ENCODE data around the gene ACAT2.

The ACAT2 gene

DNA sequence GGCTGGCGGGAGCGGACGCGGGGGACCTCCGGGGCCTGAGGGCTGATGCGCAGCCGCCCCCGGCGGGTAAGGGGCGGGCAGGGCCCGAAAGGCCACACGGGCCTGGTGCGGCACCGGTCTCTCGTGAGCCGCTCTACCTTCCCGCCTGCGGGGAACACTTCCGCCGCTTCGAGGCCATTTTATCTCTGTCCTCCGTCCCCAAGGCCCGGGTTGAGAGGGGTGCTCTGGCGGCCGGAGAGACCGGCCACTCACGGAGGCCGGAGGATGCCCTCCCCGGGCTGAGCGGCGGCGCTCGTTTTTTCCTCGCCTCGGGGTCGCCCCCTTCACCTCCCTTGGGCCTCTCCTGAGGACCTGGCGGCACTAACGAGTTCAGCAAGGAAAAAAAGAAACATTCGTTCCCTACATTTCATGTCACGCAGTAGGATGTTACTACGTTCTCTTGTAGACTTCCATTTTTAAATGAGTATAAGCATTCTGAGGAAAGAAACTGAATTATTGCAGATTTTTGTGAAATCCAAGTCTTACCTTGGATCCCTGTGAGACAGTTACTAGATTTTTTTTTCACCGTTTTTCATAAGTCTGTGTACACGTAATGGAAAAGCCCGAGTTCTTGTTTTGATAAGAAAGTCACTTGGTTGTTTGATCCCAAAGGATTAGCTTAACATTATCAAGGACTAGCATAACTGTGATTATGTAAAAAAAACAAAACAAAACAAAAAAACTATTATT lies 34.0 kb upstream of the ACAT2 start:
- TF ChIP-seq, protein P1, sequence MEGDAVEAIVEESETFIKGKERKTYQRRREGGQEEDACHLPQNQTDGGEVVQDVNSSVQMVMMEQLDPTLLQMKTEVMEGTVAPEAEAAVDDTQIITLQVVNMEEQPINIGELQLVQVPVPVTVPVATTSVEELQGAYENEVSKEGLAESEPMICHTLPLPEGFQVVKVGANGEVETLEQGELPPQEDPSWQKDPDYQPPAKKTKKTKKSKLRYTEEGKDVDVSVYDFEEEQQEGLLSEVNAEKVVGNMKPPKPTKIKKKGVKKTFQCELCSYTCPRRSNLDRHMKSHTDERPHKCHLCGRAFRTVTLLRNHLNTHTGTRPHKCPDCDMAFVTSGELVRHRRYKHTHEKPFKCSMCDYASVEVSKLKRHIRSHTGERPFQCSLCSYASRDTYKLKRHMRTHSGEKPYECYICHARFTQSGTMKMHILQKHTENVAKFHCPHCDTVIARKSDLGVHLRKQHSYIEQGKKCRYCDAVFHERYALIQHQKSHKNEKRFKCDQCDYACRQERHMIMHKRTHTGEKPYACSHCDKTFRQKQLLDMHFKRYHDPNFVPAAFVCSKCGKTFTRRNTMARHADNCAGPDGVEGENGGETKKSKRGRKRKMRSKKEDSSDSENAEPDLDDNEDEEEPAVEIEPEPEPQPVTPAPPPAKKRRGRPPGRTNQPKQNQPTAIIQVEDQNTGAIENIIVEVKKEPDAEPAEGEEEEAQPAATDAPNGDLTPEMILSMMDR (IDR thresholded peaks at IDR 0.05) = no peak

DNA sequence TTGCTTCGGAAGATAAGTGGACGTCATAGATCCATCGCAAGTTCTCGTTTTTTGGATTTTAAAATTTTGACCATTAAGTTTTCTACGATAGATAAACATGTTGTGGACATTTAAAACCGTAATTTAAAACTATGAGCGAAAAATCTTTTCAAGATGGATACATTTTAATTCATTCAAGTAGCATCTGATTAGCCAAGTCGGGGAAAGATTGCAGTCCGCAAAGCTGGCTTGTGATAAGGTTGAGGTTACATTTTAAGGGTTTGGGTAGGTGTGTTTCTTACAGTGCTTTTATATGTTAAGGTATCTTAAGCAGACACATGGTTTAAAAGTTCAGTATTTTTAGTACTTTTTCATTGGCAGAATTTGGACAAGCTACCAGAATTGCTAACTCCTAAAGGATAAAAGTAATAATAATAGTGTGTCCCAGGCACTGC lies 33.3 kb upstream of the ACAT2 start:
- TF ChIP-seq, protein P1 (IDR thresholded peaks at IDR 0.05) = no peak

DNA sequence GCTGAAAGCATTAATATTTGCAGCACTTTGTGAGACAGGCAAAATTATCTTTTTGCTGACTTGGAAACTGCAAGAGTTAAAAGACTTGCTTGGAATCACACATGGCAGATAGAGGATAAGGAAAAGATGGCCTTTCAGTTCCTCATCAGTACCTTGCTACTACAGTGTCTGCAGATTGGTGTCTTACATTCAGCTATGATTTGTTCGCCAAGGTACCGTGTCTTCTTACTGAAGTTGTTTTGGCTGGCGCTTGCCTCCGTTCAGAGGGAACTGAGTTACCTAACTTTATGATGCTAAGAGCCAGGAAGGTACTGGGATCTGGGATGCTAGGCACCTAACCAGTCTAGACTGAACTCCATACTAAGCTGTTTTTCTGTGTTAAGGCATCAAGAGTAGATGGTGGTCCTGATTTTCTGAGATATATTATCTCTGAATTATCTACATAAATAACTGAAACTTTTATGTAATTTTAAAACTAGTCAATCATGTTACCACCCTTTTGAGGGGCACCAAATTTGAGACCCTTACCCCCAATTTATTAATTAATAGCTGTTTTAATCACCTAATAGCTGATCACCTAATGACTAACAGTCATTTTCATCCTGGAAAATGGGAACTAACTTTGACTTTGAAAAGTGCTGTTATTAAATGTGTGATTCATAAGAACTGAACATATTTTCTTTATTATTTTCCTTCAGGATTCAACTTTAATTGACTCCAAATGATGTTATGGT lies 32.1 kb upstream of the ACAT2 start:
- TF ChIP-seq, protein P1 (IDR thresholded peaks at IDR 0.05) = no peak

DNA sequence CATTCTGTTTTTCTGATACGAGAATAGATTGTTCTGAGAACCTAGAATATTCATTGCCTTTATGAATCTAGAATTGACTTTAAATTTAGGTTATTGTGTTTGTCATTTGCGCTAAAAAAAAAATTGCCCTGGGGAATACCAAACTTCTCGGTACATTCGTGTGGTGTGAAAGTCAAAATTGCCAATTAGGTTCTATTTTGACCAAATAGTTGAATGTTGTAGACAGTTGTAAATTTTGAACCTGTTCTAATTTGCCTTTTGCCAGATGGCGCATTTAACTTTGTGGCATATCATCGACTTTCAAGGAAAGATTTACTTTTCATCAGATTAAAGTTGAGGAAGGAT lies 31.5 kb upstream of the ACAT2 start:
- TF ChIP-seq, protein P1 (IDR thresholded peaks at IDR 0.05) = no peak

DNA sequence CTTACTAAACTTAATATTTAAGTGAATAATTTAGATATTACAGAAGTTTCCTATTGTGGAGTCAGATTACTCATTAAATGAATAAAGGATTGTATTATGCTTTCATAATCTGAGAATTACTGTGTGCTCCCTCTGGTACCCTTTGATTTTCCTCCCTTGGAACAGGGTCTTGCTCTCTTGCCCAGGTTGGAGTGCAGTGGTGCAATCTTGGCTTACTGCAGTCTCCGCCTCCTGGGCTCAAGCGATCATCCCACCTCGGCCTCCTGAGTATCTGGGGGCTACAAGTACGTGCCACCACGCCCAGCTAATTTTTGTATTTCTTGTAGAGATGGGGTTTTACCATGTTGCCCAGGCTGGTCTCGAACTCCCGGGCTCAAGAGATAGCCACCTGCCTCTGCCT lies 24.9 kb upstream of the ACAT2 start:
- TF ChIP-seq, protein P1 (IDR thresholded peaks at IDR 0.05) = no peak

DNA sequence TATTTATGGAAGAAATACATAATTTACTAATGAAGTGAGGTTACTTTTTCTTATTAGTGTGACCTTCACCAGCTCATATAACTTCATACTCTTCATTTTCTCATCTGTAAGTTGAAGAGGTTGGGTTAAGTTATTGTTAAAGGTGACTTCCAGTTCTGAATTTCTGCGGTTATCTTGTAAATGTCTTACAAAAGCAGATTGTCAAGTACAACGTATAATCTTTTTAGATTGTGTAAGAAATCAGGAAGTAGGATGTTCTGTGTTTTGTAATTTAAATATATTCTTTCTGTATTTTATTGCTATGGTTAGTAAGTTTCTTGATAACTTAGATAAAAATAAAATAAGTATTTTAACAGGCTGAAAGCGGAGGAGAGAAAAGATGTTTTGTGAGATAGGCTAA lies 22.5 kb upstream of the ACAT2 start:
- TF ChIP-seq, protein P1 (IDR thresholded peaks at IDR 0.05) = no peak

DNA sequence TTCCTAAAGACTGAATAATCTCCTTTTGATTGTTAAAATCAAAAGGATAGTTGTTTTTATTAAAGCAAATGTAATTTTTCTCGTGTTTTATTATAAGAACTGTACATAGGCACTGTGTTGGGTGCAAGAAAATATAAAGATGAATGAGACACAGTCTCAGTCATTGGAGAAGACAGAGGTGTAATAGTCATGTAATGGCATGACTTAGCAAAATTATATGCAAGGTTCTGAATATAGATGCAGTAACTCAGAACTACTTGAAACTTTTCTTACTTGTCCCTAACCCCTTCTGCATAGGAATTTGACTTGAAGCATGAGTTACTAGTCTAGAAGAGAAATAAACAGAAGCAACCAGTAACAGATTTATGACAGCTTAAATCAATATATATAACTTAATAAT lies 19.7 kb upstream of the ACAT2 start:
- TF ChIP-seq, protein P1 (IDR thresholded peaks at IDR 0.05) = no peak

Data from LNCAP (cell line).